Gastrocnemius medialis (tissue), 4 donors: Measurements from ENCODE around the gene CCR4.

Experiments
- CTCF ChIP-seq, 5 experiments: fragments of 450-650 bp in 3 of 5; fragments of 200-600 bp in 2 of 5; sonication (generic) in 2 of 5; IDR thresholded peaks in 4 of 5; conservative IDR thresholded peaks in 1 of 5; 1 replicate in 4 of 5; 2 replicates in 1 of 5; pipeline ENCODE4 v1.5.1; 2016 to 2019; ENCODE audit warnings: antibody characterized with exemption in 5 of 5, mild to moderate bottlenecking in 3 of 5, moderate library complexity in 3 of 5
- POLR2A ChIP-seq, 2 donors: fragments of 450-650 bp; IDR thresholded peaks; one replicate each; pipeline ENCODE4 v1.6.1; 2017; ENCODE audit warnings: antibody characterized with exemption in 2 of 2, mild to moderate bottlenecking in 2 of 2, moderate library complexity in 2 of 2

- no peak for TF ChIP-seq POLR2A (IDR thresholded peaks at IDR 0.05)
- no peak for TF ChIP-seq CTCF (IDR thresholded peaks at IDR 0.05 in 4 of 5, conservative IDR thresholded peaks at IDR 0.05 in 1 of 5)
Measured at GRCh38 chr3:32983124-32983523, 31.7 kb downstream of the CCR4 start.
